Measurements from ENCODE around the gene SYNE2.

SYNE2 gene

GRCh38 chr14:64266239-64266638 is 413.4 kb downstream of the SYNE2 start:
- DNase-seq: peak in 1 of 2 donors; percentile 22

GRCh38 chr14:64272019-64272418 is 419.2 kb downstream of the SYNE2 start:
- no peak for DNase-seq

Data from CD4-positive, alpha-beta T cell treated with Interferon alpha-2 for 1 hour (primary cell).